OCI-LY1 (cell line): ENCODE data around the gene SNTG2.

Experiments used
- H2AFZ ChIP-seq: fragments of 200-600 bp; sonication (generic), shearing (Covaris generic); 2 replicates; pipeline ENCODE4 v1.6.0; 2014; ENCODE audit warnings: antibody characterized with exemption, mild to moderate bottlenecking, low read length
- H3F3A ChIP-seq: fragments of 200-600 bp; sonication (generic), shearing (Covaris generic); 2 replicates; pipeline ENCODE4 v1.6.0; 2014; ENCODE audit warnings: mild to moderate bottlenecking, antibody characterized with exemption, low read length, moderate library complexity; ENCODE audit not compliant: insufficient read depth
- H3K27ac ChIP-seq: fragments of 200-600 bp; sonication (generic); 2 replicates; pipeline ENCODE4 v1.5.1; 2014; ENCODE audit warnings: low read length, mixed run types, mild to moderate bottlenecking, low read depth; ENCODE audit not compliant: poor library complexity, severe bottlenecking
- H3K27me3 ChIP-seq: fragments of 200-600 bp; sonication (generic); 2 replicates; pipeline ENCODE4 v1.6.0; 2014; ENCODE audit warnings: antibody characterized with exemption, mild to moderate bottlenecking, low read length, moderate library complexity; ENCODE audit not compliant: insufficient read depth
- H3K36me3 ChIP-seq: fragments of 200-600 bp; sonication (generic); 2 replicates; pipeline ENCODE4 v1.6.1; 2014; ENCODE audit warnings: mild to moderate bottlenecking, antibody characterized with exemption, low read length, moderate library complexity, mixed read lengths; ENCODE audit not compliant: insufficient read depth
- H3K4me1 ChIP-seq: fragments of 200-600 bp; sonication (generic); 2 replicates; pipeline ENCODE4 v1.5.1; 2014; ENCODE audit warnings: mild to moderate bottlenecking, low read length, moderate library complexity; ENCODE audit not compliant: insufficient read depth, severe bottlenecking
- H3K4me2 ChIP-seq: fragments of 200-600 bp; sonication (generic), shearing (Covaris generic); 2 replicates; pipeline ENCODE4 v1.6.1; 2014; ENCODE audit warnings: low read length
- H3K4me3 ChIP-seq: fragments of 200-600 bp; sonication (generic); 2 replicates; pipeline ENCODE4 v1.5.1; 2014; ENCODE audit warnings: low read length, low read depth, mild to moderate bottlenecking, mixed read lengths; ENCODE audit not compliant: poor library complexity, severe bottlenecking
- H3K79me2 ChIP-seq: fragments of 200-600 bp; shearing (Covaris generic); 2 replicates; pipeline ENCODE4 v1.6.1; 2016; ENCODE audit warnings: mixed run types, low read length, mixed read lengths; ENCODE audit not compliant: insufficient read depth
- H3K9ac ChIP-seq: fragments of 200-600 bp; sonication (generic), shearing (Covaris generic); 2 replicates; pipeline ENCODE4 v1.6.1; 2014; ENCODE audit warnings: mild to moderate bottlenecking, low read length, mixed read lengths
- H3K9me2 ChIP-seq: fragments of 200-600 bp; sonication (generic), shearing (Covaris generic); 2 replicates; pipeline ENCODE4 v1.6.1; 2014; ENCODE audit warnings: low read depth, mild to moderate bottlenecking, low read length, mixed read lengths
- H3K9me3 ChIP-seq: fragments of 200-600 bp; shearing (Covaris generic); 2 replicates; pipeline ENCODE4 v1.6.1; 2014; ENCODE audit warnings: low read length, mixed read lengths
- H4K20me1 ChIP-seq: fragments of 200-600 bp; sonication (generic), shearing (Covaris generic); 2 replicates; pipeline ENCODE4 v1.6.0; 2016; ENCODE audit warnings: mild to moderate bottlenecking, low read length; ENCODE audit not compliant: insufficient read depth
- CTCF ChIP-seq: fragments of 200-600 bp; sonication (generic), shearing (Covaris generic); IDR thresholded peaks from 2 replicates; pipeline ENCODE4 v1.5.1; 2017; ENCODE audit warnings: mild to moderate bottlenecking, antibody characterized with exemption, low read length, moderate library complexity, mixed read lengths
- EZH2 ChIP-seq: fragments of 200-600 bp; sonication (generic), shearing (Covaris generic); IDR thresholded peaks from 2 replicates; pipeline ENCODE4 v1.8.0; 2017; ENCODE audit warnings: borderline replicate concordance, mixed run types, mild to moderate bottlenecking, antibody characterized with exemption, low read length, moderate library complexity, mixed read lengths

The SNTG2 gene

GRCh38 chr2:1077911-1078310, 127.3 kb downstream of the SNTG2 start:
- TF ChIP-seq CTCF: no peak
- TF ChIP-seq EZH2: no peak
- H2AFZ ChIP-seq: no peak overlapping the region
- H3K27me3 ChIP-seq: no peaks in the 10 kb centered on the region
- H3K4me3 ChIP-seq: no peak overlapping the region
- H3K4me1 ChIP-seq: no peaks in the 10 kb centered on the region
- no peak overlapping the region for H3K9ac ChIP-seq
- H3K36me3 ChIP-seq: no peaks in the 10 kb centered on the region
- no peak overlapping the region for H3K4me2 ChIP-seq
- H3K9me2 ChIP-seq: no peaks in the 10 kb centered on the region
- H4K20me1 ChIP-seq: no peaks in the 10 kb centered on the region
- no peaks in the 10 kb centered on the region for H3K79me2 ChIP-seq
- no peaks in the 10 kb centered on the region for H3K9me3 ChIP-seq
- H3F3A ChIP-seq: no peaks in the 10 kb centered on the region
- H3K27ac ChIP-seq: no peak overlapping the region

- H2AFZ ChIP-seq: no peak overlapping the region
- no peak overlapping the region for H3K4me2 ChIP-seq
- H4K20me1 ChIP-seq: no peaks in the 10 kb centered on the region
- H3K79me2 ChIP-seq: no peaks in the 10 kb centered on the region
- no peaks in the 10 kb centered on the region for H3K9me3 ChIP-seq
- no peaks in the 10 kb centered on the region for H3K4me1 ChIP-seq
- H3K9ac ChIP-seq: no peak overlapping the region
- TF ChIP-seq EZH2: no peak
- TF ChIP-seq CTCF: no peak
- no peaks in the 10 kb centered on the region for H3F3A ChIP-seq
- no peaks in the 10 kb centered on the region for H3K27me3 ChIP-seq
- no peak overlapping the region for H3K4me3 ChIP-seq
- H3K36me3 ChIP-seq: no peaks in the 10 kb centered on the region
- H3K27ac ChIP-seq: no peak overlapping the region
- H3K9me2 ChIP-seq: no peaks in the 10 kb centered on the region
These were observed 127.7 kb downstream of the SNTG2 start for GRCh38 chr2:1078326-1078725.

GRCh38 chr2:1079873-1080799, 129.5 kb downstream of the SNTG2 start:
- H4K20me1 ChIP-seq: no peaks in the 10 kb centered on the region
- H3K9me2 ChIP-seq: no peaks in the 10 kb centered on the region
- no peak overlapping the region for H3K4me2 ChIP-seq
- no peaks in the 10 kb centered on the region for H3K36me3 ChIP-seq
- H3F3A ChIP-seq: no peaks in the 10 kb centered on the region
- H3K79me2 ChIP-seq: no peaks in the 10 kb centered on the region
- no peaks in the 10 kb centered on the region for H3K4me1 ChIP-seq
- H3K27ac ChIP-seq: no peak overlapping the region
- H2AFZ ChIP-seq: no peak overlapping the region
- no peak for TF ChIP-seq EZH2
- TF ChIP-seq CTCF: no peak
- H3K27me3 ChIP-seq: no peaks in the 10 kb centered on the region
- no peaks in the 10 kb centered on the region for H3K9me3 ChIP-seq
- H3K4me3 ChIP-seq: no peak overlapping the region
- no peak overlapping the region for H3K9ac ChIP-seq
